ENCODE measurements around the gene ALKBH5. TPM values are rescaled to one million over a fixed set of nuclear protein-coding genes. Genes with fewer than 3 reads are reported as not detected.
A peak's percentile ranks its signal among the peaks of the same experiment; 100 is the strongest.

Gene ALKBH5
- 100 to 1,000 TPM; 111 to 126 TPM for total RNA-seq

DNA sequence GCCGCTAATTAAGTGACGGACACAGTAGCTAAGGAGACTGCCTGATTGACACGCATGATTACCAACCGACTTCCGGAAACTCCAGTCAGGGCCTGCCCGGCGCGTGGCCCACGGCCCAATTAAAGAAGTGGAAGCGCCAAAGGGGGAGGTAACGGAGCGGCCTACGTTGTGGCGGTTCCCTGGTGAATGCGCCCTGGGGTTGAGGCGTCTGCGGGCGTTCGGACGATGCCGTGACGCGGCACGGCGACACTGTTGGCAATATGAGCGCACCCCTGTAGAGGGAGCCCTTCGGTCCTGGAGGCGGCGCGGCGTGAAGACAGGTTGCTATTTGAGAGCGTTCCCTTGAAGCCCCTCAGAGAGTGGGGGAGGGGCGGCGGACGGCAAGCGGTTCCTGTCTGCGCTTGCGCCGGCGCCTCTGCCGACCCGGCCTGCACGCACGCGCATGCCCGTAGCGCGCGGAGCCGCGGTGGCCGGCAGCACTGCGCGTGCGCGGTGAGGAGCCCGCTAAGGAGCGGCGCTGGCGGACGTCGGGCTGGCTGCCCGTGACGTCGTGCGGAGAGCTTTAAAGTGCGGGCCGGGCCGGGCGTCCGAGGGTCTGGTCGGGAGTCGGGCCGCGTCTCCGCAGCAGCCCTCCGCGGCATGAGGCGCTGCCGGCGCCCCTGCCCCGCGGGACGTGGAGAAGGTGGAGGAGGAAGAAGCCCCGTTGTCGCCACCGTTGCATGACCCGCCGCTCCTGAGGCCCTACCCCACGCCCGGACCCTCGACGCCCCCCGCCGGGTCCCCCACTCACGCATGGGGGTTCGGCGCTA lies at the start of gene ALKBH5:
Gene ALKBH5 (plus strand): TSS at position 495 of the 809 bp plus-strand sequence. CDS start 416 bp downstream, outside the sequence.
- H3K27ac Mint-ChIP-seq = peak within 1 kb of the TSS; percentile 97
- H3K4me3 Mint-ChIP-seq = peak within 1 kb of the TSS; percentile 90
- CTCF ChIA-PET = interaction anchor here (0.9 to 2.8 kb wide), 6 partner anchors 8 to 1004 kb away, joined by 3 to 8 read pairs (median 4); no protein-coding TSS in a partner anchor
- peaks cover 41% of the 10 kb centered on the region for H3K36me3 Mint-ChIP-seq
- ATAC-seq (peak; percentile 87), DNase-seq (peak; percentile 99)
- no peaks in the 10 kb centered on the region for H3K27me3 Mint-ChIP-seq
- H3K4me1 Mint-ChIP-seq = peaks cover 47% of the 10 kb centered on the region
- no peaks in the 10 kb centered on the region for H3K9me3 Mint-ChIP-seq (ENCODE audit: low read depth)

GRCh38 chr17:18136357-18136756 lies 47.3 kb upstream of the ALKBH5 start:
- Mint-ChIP-seq H3K27ac (no peak overlapping the region), H3K36me3 (no peaks in the 10 kb centered on the region), H3K9me3 (ENCODE audit: low read depth) (no peaks in the 10 kb centered on the region), H3K27me3 (no peaks in the 10 kb centered on the region), H3K4me1 (no peaks in the 10 kb centered on the region), H3K4me3 (no peak overlapping the region)
- CTCF ChIA-PET = no interaction called here
- no peak for DNase-seq
- ATAC-seq = no peak

GRCh38 chr17:18138065-18138749 lies 45.4 kb upstream of the ALKBH5 start:
- no peaks in the 10 kb centered on the region for H3K36me3 Mint-ChIP-seq
- H3K4me3 Mint-ChIP-seq = no peak overlapping the region
- no peak overlapping the region for H3K27ac Mint-ChIP-seq
- H3K27me3 Mint-ChIP-seq = no peaks in the 10 kb centered on the region
- no peaks in the 10 kb centered on the region for H3K9me3 Mint-ChIP-seq (ENCODE audit: low read depth)
- DNase-seq (no peak), ATAC-seq (no peak)
- CTCF ChIA-PET = interaction anchor here (0.8 to 1.4 kb wide), 3 partner anchors 14 to 80 kb away, joined by 4 to 5 read pairs (median 4); no protein-coding TSS in a partner anchor
- H3K4me1 Mint-ChIP-seq = no peaks in the 10 kb centered on the region

- Mint-ChIP-seq H3K27ac (no peak overlapping the region), H3K4me1 (no peaks in the 10 kb centered on the region), H3K27me3 (no peaks in the 10 kb centered on the region), H3K36me3 (no peaks in the 10 kb centered on the region), H3K9me3 (ENCODE audit: low read depth) (no peaks in the 10 kb centered on the region), H3K4me3 (no peak overlapping the region)
- CTCF ChIA-PET = interaction anchor here (0.8 to 1.4 kb wide), 2 partner anchors 13 to 49 kb away, joined by 4 to 5 read pairs; no protein-coding TSS in a partner anchor
- no peak for DNase-seq
- no peak for ATAC-seq
Measured at GRCh38 chr17:18139092-18139491, 44.5 kb upstream of the ALKBH5 start.

GRCh38 chr17:18139498-18139897 lies 44.1 kb upstream of the ALKBH5 start:
- Mint-ChIP-seq H3K27me3 (no peaks in the 10 kb centered on the region), H3K36me3 (no peaks in the 10 kb centered on the region), H3K9me3 (ENCODE audit: low read depth) (no peaks in the 10 kb centered on the region), H3K4me3 (no peak overlapping the region), H3K4me1 (no peaks in the 10 kb centered on the region), H3K27ac (no peak overlapping the region)
- ATAC-seq = no peak
- CTCF ChIA-PET = interaction anchor here (0.9 to 2.5 kb wide), 3 partner anchors 43 to 49 kb away, joined by 3 to 7 read pairs (median 5); no protein-coding TSS in a partner anchor
- DNase-seq = no peak

GRCh38 chr17:18139949-18140348 lies 43.7 kb upstream of the ALKBH5 start:
- Mint-ChIP-seq H3K27ac (no peak overlapping the region), H3K4me1 (no peaks in the 10 kb centered on the region), H3K27me3 (no peaks in the 10 kb centered on the region), H3K4me3 (no peak overlapping the region), H3K36me3 (no peaks in the 10 kb centered on the region), H3K9me3 (ENCODE audit: low read depth) (no peaks in the 10 kb centered on the region)
- ATAC-seq (no peak), DNase-seq (no peak)
- CTCF ChIA-PET = interaction anchor here (0.9 to 2.5 kb wide), 7 partner anchors 8 to 84 kb away, joined by 3 to 7 read pairs (median 5); no protein-coding TSS in a partner anchor

DNA sequence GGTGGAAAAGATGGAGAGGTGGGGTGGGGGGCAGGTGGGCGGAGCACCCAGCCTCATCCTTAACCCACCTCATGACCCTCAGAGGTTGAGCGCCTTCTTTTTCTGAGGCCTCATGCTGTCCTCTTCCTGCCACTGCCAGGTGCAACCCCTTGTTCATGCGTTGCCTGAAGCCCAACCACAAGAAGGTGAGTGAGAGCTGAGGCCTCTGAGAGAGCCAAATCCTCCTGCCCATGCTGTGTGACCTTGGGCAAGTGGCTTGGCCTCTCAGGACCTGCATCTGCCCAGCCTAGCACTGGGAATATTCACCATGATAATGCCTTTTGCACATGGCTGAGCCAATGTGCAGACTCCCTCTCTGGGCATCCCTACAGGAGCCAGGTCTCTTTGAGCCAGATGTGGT lies 43.0 kb upstream of the ALKBH5 start:
- Mint-ChIP-seq H3K4me3 (no peak overlapping the region), H3K4me1 (no peaks in the 10 kb centered on the region), H3K27ac (no peak overlapping the region), H3K9me3 (ENCODE audit: low read depth) (no peaks in the 10 kb centered on the region), H3K36me3 (no peaks in the 10 kb centered on the region), H3K27me3 (no peaks in the 10 kb centered on the region)
- CTCF ChIA-PET = interaction anchor here (0.9 to 2.5 kb wide), 11 partner anchors 9 to 645 kb away, joined by 3 to 7 read pairs (median 3); partner anchors contain the start of gene RASD1
- DNase-seq (no peak), ATAC-seq (no peak)

DNA sequence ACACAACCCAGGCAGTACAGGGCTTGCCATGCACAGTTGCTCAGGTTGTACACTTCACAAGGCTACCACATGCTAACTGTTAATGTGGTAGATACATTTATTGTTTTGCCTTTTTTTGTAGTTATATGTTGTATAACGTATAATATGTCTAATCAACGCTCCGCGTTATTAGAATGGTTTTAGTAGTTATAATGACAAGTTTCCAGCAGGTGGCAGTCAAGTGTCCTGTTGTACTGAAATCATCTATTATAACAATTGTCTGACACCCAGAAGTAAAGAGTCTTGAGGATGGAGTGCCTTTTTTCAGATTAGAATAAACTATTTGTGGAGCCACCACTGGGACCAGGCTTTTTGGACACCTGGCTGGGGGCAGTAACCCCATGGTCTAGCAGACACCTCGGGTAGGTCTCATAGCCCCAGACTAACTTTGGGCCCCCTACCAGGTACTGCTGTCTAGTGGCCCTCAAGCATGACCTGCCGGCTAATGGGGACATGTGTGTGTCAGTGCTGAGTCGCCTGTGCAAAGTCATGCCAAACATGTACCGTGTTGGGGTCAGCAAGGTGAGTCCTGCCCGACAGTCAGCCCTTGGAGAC lies 42.3 kb upstream of the ALKBH5 start:
- CTCF ChIA-PET = interaction anchor here (0.9 to 2.5 kb wide), 12 partner anchors 10 to 645 kb away, joined by 3 to 7 read pairs (median 4); partner anchors contain the start of gene RASD1
- Mint-ChIP-seq H3K9me3 (ENCODE audit: low read depth) (no peaks in the 10 kb centered on the region), H3K27ac (no peak overlapping the region), H3K4me3 (no peak overlapping the region), H3K4me1 (no peaks in the 10 kb centered on the region), H3K36me3 (no peaks in the 10 kb centered on the region), H3K27me3 (no peaks in the 10 kb centered on the region)
- DNase-seq (no peak), ATAC-seq (peak; percentile 71)

DNA sequence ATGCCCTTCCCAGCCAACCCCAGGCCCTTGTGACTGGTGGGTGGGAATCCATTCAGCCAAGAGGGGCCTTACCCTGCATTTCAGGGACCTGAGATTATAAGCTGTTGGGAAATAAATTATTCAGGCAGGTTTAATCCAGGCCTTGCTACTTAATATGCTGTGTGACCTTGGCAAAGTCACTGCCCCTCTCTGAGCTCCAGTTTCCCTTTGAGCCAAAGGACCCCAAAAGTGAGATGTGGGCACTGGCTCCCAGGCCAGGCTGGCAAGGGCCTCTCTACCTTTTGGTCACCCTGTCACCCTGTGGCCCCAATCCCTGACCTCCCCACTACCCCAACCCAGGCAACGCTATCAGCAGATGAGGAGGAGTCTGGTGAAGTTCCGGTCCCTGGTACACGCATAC lies 41.2 kb upstream of the ALKBH5 start:
- H3K36me3 Mint-ChIP-seq = no peaks in the 10 kb centered on the region
- H3K27ac Mint-ChIP-seq = no peak overlapping the region
- H3K4me3 Mint-ChIP-seq = no peak overlapping the region
- no peaks in the 10 kb centered on the region for H3K9me3 Mint-ChIP-seq (ENCODE audit: low read depth)
- no peaks in the 10 kb centered on the region for H3K27me3 Mint-ChIP-seq
- no peaks in the 10 kb centered on the region for H3K4me1 Mint-ChIP-seq
- DNase-seq (no peak), ATAC-seq (no peak)
- CTCF ChIA-PET = interaction anchor here (0.7 to 1.5 kb wide), 6 partner anchors 10 to 40 kb away, joined by 3 to 5 read pairs (median 4); no protein-coding TSS in a partner anchor

- no peaks in the 10 kb centered on the region for H3K27me3 Mint-ChIP-seq
- no peak overlapping the region for H3K27ac Mint-ChIP-seq
- H3K9me3 Mint-ChIP-seq (ENCODE audit: low read depth) = no peaks in the 10 kb centered on the region
- no peak for ATAC-seq
- CTCF ChIA-PET = interaction anchor here (1.5 kb wide), 1 partner anchor 11 kb away, joined by 3 read pairs; no protein-coding TSS in a partner anchor
- H3K4me1 Mint-ChIP-seq = no peaks in the 10 kb centered on the region
- no peak overlapping the region for H3K4me3 Mint-ChIP-seq
- H3K36me3 Mint-ChIP-seq = no peaks in the 10 kb centered on the region
- no peak for DNase-seq
Measured at GRCh38 chr17:18143044-18143936, 40.3 kb upstream of the ALKBH5 start.

GRCh38 chr17:18144261-18144660 lies 39.4 kb upstream of the ALKBH5 start:
- CTCF ChIA-PET = no interaction called here
- ATAC-seq (no peak), DNase-seq (no peak)
- no peaks in the 10 kb centered on the region for H3K36me3 Mint-ChIP-seq
- no peak overlapping the region for H3K27ac Mint-ChIP-seq
- no peaks in the 10 kb centered on the region for H3K4me1 Mint-ChIP-seq
- no peaks in the 10 kb centered on the region for H3K27me3 Mint-ChIP-seq
- H3K9me3 Mint-ChIP-seq (ENCODE audit: low read depth) = no peaks in the 10 kb centered on the region
- no peak overlapping the region for H3K4me3 Mint-ChIP-seq

DNA sequence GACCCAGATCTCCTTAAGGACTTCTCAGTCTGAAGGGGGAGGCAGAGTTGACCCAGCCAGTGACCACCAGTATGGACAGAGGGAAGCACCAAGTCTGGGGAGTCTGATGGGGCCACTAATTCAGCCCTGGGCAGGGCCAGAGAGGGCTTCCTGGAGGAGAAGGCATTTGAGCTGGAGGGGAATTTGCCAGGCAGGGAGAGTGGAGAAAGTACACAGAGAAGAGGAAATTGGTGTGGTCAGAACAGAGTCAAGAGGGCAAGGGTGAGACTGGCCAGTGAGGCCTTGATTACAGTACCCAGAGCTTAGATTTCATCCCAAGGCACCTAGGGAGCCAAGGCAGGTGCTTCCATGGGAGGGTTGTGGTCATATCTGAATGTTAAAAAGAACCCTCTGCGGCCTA lies 38.8 kb upstream of the ALKBH5 start:
- Mint-ChIP-seq H3K9me3 (ENCODE audit: low read depth) (no peaks in the 10 kb centered on the region), H3K4me1 (no peaks in the 10 kb centered on the region), H3K36me3 (no peaks in the 10 kb centered on the region), H3K27me3 (no peaks in the 10 kb centered on the region), H3K4me3 (no peak overlapping the region), H3K27ac (no peak overlapping the region)
- ATAC-seq (no peak), DNase-seq (no peak)
- CTCF ChIA-PET = no interaction called here
